ENCODE results near the gene MYLK4. TPM values are rescaled to one million over a fixed set of nuclear protein-coding genes. Genes with fewer than 3 reads are reported as not detected.

The MYLK4 gene
- total RNA-seq, 1 donor from 2014 or later = 0.65 TPM

DNA sequence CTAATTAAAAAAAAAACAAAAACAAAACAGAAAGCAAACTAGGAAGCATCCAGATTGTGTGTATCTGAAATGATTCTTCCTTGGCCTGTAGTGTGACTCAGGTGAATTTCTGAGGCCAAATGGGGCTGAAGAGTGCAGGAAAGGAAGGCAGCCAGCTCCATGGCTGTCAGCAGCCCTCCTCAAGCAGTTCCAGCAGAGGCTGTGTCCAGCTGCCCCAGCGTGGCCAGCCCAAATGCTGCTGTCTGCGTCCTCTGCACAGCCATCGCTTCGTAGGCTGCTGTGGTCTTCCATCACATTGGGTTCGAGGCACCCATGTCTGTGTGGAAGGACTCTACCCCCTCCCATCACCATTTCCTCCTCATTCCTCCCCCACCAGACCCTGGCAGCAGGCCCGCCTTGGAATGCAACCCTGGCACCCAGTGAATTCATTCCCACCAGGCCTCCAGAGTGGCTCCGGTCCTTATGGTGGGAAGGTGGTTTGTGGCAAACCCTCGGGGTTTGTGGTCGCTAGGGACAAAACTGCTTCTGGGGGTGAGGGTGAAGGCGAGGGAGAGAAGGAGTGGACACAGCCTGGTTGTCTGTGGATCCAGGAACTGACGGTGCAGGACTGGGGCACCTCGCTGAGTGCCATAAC is 81.5 kb downstream of the MYLK4 start:
- no peak for TF ChIP-seq CTCF (conservative IDR thresholded peaks at IDR 0.05)
- no peak for DNase-seq (ENCODE audit: extremely low spot score, unreplicated experiment)
- no peaks in the 10 kb centered on the region for H3K9me3 Mint-ChIP-seq
- no peaks in the 10 kb centered on the region for H3K36me3 Mint-ChIP-seq
- H3K4me3 Mint-ChIP-seq = no peak overlapping the region
- H3K4me1 Mint-ChIP-seq (ENCODE audit: unreplicated experiment) = peaks cover 18% of the 10 kb centered on the region
- no peak overlapping the region for H3K27ac Mint-ChIP-seq
- H3K27me3 Mint-ChIP-seq = no peaks in the 10 kb centered on the region

DNA sequence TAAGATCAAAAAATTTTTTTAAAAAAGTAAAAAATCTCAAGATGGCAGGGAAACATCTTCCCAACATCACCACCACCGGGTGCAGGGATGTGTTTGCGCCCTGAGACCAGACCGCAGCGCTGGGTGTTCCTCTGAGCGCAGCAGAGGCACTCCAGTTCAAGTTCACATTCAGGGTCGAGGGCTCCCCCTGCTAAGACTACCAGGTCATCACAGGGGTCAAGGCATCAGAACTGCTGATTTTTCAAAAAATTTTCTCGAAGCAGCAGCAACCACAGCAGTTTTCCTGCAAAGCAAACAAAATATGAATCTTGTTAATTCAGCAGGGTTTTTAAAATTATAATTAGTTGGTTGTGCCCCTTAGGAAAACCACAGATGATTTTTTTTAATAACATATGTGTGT is 83.1 kb downstream of the MYLK4 start:
- Mint-ChIP-seq H3K27me3 (no peaks in the 10 kb centered on the region), H3K4me1 (ENCODE audit: unreplicated experiment) (peaks cover 18% of the 10 kb centered on the region), H3K4me3 (no peak overlapping the region), H3K27ac (no peak overlapping the region), H3K36me3 (no peaks in the 10 kb centered on the region), H3K9me3 (peaks cover 6% of the 10 kb centered on the region)
- no peak for DNase-seq (ENCODE audit: extremely low spot score, unreplicated experiment)
- no peak for TF ChIP-seq CTCF (conservative IDR thresholded peaks at IDR 0.05)

- no peak for DNase-seq (ENCODE audit: extremely low spot score, unreplicated experiment)
- H3K36me3 Mint-ChIP-seq = no peaks in the 10 kb centered on the region
- no peaks in the 10 kb centered on the region for H3K27me3 Mint-ChIP-seq
- no peak overlapping the region for H3K4me3 Mint-ChIP-seq
- peaks cover 18% of the 10 kb centered on the region for H3K4me1 Mint-ChIP-seq (ENCODE audit: unreplicated experiment)
- H3K27ac Mint-ChIP-seq = no peak overlapping the region
- no peak for TF ChIP-seq CTCF (conservative IDR thresholded peaks at IDR 0.05)
- H3K9me3 Mint-ChIP-seq = peaks cover 6% of the 10 kb centered on the region
Measured at GRCh38 chr6:2666906-2667575, 83.7 kb downstream of the MYLK4 start.

GRCh38 chr6:2665146-2666070 is 85.3 kb downstream of the MYLK4 start:
- no peak for TF ChIP-seq CTCF (conservative IDR thresholded peaks at IDR 0.05)
- no peak for DNase-seq (ENCODE audit: extremely low spot score, unreplicated experiment)
- Mint-ChIP-seq H3K36me3 (no peaks in the 10 kb centered on the region), H3K4me3 (no peak overlapping the region), H3K27me3 (no peaks in the 10 kb centered on the region), H3K9me3 (peaks cover 6% of the 10 kb centered on the region), H3K4me1 (ENCODE audit: unreplicated experiment) (peaks cover 12% of the 10 kb centered on the region), H3K27ac (no peak overlapping the region)

DNA sequence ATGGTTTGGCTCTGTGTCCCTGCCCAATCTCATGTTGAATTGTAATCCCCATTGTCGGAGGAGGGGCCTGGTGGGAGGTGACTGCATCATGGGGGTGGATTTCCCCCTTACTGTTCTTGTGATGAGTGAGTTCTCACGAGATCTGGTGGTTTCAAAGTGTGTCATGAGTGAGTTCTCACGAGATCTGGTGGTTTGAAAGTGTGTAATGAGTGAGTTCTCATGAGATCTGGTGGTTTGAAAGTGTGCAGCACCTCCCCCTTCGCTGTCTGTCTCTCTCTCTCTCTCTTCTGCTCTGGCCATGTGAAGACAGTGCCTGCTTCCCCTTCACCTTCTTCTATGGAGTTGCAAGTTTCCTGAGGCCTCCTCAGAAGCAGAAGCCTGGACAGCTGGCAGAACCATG is 87.6 kb downstream of the MYLK4 start:
- Mint-ChIP-seq H3K4me3 (no peak overlapping the region), H3K27me3 (no peaks in the 10 kb centered on the region), H3K36me3 (no peaks in the 10 kb centered on the region), H3K4me1 (ENCODE audit: unreplicated experiment) (peaks cover 12% of the 10 kb centered on the region), H3K27ac (no peak overlapping the region), H3K9me3 (peaks cover 6% of the 10 kb centered on the region)
- no peak for TF ChIP-seq CTCF (conservative IDR thresholded peaks at IDR 0.05)
- DNase-seq (ENCODE audit: extremely low spot score, unreplicated experiment) = no peak

Measured in type B pancreatic cell (in vitro differentiated cells).